C1 segment of cervical spinal cord (tissue), 14 donors: ENCODE data around the gene LMBR1.
"Not testable (repeated sequence)": the region's sequence is repeated elsewhere in the genome, so short reads cannot be mapped to it uniquely, and the experiment has no call there.

Source experiments
- DNase-seq, 14 donors: peaks; one replicate each; lab custom pipeline; 2025; lab: John Stamatoyannopoulos, UW

The LMBR1 gene

DNA sequence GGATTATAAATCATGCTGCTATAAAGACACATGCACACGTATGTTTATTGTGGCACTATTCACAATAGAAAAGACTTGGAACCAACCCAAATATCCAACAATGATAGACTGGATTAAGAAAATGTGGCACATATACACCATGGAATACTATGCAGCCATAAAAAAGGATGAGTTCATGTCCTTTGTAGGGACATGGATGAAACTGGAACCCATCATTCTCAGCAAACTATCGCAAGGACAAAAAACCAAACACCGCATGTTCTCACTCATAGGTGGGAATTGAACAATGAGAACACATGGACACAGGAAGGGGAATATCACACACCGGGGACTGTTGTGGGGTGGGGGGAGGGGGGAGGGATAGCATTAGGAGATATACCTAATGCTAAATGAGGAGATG lies 89.3 kb downstream of the LMBR1 start:
- not testable (repeated sequence) for DNase-seq

GRCh38 chr7:156802214-156802613 lies 90.8 kb downstream of the LMBR1 start:
- no peak for DNase-seq

GRCh38 chr7:156795415-156795814 lies 97.6 kb downstream of the LMBR1 start:
- DNase-seq = no peak

GRCh38 chr7:156793334-156793733 lies 99.6 kb downstream of the LMBR1 start:
- no peak for DNase-seq

- no peak for DNase-seq
These were observed 100.4 kb downstream of the LMBR1 start for GRCh38 chr7:156792611-156793010.

DNA sequence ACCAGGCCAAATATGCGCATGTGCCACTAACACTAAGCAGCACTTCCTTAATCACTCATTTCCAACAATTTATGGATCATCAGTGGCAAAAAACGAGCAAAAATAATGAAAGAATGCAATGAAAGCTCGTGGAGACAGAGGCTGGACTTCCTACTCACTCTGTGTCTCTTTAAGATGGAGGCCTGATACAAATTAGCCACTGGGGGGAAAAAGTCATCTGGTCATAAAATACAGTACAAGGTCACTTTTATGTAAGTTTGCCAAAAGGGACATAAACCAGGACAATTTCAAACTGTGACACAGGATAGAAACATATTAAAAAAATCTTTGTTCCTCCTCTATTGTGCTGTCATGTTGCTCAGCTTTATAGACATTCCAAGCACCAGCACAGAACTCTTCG lies 101.7 kb downstream of the LMBR1 start:
- no peak for DNase-seq

DNA sequence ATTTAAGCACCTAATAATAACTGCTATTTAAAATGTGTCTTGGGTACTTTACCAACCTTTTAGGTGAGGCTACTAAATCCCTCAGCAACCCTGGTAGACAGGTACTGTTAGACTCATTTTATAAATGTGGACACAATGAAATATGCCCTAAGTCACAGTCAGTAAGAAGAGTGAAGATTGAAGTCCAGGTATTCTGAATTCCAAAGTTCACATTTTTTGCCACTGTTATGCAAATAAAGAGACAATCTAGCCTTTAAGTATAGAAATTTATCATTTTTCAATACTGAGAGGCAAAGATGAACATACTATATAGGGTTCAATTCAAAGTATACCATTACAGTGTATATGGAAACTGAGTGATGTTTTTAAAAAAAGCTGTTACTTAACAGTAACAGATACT lies 102.7 kb downstream of the LMBR1 start:
- DNase-seq = no peak

- DNase-seq = no peak
These were observed 106.9 kb downstream of the LMBR1 start for GRCh38 chr7:156785998-156786543.

DNA sequence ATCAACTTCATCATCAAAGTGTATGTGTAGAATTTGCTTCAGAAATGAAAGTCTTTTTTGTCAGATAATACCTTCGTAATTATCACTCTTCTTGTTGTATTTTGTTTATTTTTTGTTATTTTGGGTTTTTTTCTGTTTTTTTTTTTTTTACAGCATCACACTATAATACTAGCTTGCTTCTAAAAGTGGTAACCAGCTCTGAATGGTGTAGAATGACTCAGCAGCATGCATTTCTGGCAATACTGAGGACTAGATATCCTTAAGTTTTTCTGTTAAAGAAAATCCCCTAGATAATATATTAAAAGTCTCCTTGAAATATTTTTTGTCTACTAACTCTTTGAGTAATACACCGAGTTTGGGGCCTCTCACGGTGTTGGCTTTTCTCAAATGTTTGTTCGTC lies 109.1 kb downstream of the LMBR1 start:
- DNase-seq = no peak

- DNase-seq = no peak
These were observed 111.0 kb downstream of the LMBR1 start for GRCh38 chr7:156781972-156782371.

DNA sequence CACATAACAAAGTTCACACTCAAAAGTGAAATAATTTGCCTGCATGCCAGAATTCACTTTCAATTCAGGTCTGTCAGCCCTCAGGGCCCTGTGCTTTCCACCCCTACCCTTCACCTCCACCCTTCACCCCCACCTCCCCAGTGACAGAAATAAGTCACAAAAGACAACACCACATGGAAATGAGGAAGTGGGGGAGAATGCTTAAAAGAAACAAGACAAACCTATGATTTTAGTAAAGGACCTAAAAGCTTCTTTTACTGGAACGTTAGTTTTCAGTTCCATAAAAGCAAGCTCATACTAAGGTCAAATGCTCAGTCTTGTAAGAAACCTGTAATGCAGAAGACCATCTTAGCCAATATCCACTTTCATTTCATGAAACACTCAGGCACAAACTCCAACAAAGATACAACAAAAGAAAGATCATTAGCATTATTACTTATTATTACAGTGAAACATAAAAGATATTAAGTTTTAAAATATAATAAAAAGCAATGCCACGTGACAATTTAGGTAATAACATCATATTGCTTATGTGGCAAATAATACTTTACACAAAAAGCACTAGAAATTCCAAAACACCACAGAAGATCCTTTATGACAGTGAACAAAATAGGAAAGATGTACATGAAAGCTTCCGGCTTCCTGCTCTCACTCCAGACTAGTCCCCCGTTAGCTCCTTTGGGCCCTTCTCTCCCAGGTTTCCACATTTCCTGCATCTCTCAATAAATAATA lies 112.1 kb downstream of the LMBR1 start:
- no peak for DNase-seq

- no peak for DNase-seq
These were observed 114.3 kb downstream of the LMBR1 start for GRCh38 chr7:156778668-156779067.

DNA sequence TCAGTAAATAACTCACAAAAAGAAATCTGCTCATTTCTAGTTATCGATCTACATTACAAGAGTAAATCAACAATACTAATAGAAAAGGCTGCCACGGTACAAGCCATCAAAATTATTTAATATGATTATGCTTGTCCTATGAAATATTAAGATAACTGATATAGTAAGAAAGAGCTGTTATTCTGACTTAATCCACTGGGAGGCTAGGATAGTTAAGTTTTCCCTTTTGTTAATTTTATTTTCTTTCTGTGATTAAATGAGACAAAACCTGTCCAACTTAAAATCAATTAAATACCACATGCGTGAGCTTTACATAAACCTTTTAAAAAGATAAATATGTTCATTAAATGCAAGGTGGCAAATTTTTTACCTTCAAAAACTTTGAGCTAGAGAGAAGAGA lies 114.8 kb downstream of the LMBR1 start:
- no peak for DNase-seq

- no peak for DNase-seq
These were observed 115.5 kb downstream of the LMBR1 start for GRCh38 chr7:156777364-156778069.

DNA sequence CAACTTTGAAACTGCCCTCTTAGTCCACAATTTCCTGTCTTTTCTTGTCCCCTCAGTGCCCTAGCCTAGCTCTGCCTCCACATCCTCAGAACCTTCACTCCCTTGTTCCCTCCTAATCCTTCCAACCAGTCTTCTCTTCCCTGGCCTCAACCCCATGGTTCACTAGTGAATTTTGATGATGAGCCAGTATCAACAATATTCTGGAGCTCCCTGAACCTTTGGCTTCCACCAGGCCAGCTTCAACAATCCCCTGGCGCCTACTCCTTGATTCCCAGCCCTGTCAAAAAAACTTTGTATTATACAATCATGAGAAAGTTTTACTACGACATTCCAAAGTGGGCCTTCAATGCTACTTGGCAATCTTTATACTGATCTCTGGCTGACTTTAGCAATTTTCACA lies 116.5 kb downstream of the LMBR1 start:
- no peak for DNase-seq

GRCh38 chr7:156773966-156774365 lies 119.0 kb downstream of the LMBR1 start:
- no peak for DNase-seq

GRCh38 chr7:156772725-156773124 lies 120.3 kb downstream of the LMBR1 start:
- DNase-seq = no peak

GRCh38 chr7:156768698-156769472 lies 124.1 kb downstream of the LMBR1 start:
- no peak for DNase-seq

DNA sequence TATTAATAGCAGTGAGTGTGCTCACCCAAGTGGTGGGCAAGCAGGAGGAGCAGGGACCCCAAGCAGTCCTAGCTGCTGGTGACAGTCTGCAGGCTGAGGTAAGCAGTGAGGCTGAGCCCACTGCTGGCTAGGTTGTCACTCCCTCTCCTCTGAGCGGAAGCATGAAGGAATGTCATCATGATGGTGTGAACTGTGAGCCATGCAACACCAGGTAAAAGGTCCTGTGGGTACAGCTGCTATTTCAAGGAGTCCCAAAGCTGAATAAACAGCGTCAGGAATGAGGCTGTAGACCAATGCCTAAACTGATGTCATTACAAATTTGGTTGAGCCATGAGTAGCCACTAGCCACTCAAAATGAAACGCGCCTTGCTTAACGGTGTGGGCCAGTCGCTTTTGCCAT lies 126.3 kb downstream of the LMBR1 start:
- no peak for DNase-seq

DNA sequence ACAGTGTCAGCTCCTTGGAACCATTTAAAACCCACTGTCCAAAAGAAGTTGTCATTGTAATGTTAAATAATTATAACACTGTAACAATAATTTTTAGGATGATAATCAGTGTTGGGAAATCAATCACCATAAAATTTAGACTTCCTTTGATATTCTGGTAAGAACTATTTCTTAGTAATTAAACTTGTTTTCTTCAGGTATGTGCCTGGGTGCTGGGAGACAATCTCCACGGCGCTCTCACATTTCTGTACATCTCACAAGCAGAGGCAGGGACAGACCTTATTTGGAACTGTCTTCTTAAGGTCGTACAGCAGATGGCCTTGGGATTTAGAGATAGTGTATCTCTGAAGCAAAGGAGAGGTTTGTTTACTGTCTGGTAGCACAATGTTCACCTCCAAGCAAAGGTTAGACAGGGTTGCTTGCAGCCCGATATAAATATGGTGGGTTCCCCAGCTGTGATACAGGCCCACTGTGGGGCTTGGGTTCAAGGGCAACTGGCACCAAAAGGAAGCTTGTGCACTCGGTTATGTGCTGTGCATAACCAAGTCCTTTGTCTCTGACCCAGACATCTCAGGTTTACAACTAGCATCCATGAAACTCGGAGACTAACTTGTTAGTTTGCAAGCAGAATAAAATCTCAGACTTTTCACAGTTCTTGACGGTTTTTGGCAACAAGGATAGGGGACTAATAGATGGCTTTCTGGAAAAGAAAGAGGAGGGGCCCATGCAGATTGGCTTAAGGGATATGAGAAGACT lies 126.9 kb downstream of the LMBR1 start:
- no peak for DNase-seq

GRCh38 chr7:156764766-156765165 lies 128.2 kb downstream of the LMBR1 start:
- DNase-seq = no peak
